GM19239 (cell line): ENCODE measurements around the gene VSIG8.

Experiments
- DNase-seq: peaks from one replicate; pipeline ENCODE4 v3.0.0; 2011; ENCODE audit warnings: low spot score; ENCODE audit not compliant: insufficient read length
- FAIRE-seq: peaks from 2 replicates; lab custom pipeline; 2011; peaks lifted over from hg19 to GRCh38; lab: Jason Lieb, UNC

Gene VSIG8

GRCh38 chr1:159884296-159884695 is 21.8 kb upstream of the VSIG8 start:
- DNase-seq = no peak
- no peak for FAIRE-seq

- DNase-seq = no peak
- no peak for FAIRE-seq
Observed at GRCh38 chr1:159883134-159883533, 20.7 kb upstream of the VSIG8 start.

GRCh38 chr1:159882527-159882862 is 20.0 kb upstream of the VSIG8 start:
- DNase-seq (no peak), FAIRE-seq (no peak)

DNA sequence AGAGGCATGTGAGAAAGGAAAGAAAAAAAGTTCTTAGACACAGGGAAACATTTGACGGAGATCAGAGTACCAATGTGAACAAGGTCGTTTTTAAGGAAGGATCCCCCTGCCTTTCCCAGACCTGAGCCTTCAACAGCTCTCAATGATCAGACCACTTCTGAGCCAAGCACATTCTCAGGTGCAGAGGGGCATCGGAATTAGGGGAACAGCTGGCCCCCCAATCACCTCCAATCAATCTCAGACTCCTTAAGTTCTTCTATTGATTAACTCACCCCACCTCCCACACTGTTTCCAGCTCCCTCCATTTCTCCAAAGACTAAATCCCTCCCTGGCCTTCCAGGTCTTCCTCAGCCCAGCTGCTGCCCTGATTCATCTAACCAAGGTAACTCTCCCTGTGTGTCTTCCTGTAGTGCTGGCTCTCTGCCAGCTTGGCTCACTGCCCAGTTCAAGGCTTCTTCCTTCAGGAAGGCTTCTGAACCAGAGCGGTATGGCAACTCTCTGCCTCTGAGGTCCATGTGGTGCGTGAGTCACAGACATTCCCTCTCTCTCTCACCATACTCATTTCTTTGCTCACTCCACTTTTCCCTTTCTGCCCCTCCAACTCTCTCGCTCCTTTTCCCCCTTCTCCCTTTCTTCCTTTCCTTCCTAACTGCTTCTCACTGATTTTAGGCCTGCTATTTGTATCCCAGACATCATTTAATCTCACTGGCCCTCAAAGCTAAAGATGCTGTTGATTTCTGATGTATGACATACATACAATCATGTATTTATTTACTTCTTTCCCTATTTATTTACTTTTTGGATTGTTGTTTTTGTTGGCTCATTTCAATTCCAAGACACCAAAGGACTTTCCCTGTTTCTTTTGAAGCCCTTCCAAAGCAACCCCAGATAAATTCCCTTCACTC is 19.4 kb upstream of the VSIG8 start:
- FAIRE-seq (no peak), DNase-seq (no peak)

DNA sequence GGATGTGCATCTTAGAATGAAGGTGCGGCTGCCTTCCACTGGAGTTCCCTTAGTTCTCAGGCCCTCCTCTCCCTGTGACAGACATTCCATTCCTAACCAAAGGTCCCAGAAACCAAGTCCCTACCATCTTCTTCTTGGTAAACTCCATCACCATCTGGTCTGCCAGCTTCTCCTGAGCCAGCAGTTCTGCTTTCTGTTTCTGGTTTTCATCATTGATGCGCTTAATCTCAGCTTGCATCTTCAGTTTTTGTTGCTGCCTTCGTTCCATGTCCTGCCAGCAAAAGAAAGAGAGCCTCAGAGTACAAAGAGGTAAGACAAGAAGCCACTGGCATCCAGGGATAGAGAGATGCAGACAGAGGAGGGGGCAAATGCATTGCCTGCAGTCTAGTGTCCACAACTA is 18.0 kb upstream of the VSIG8 start:
- DNase-seq = no peak

DNA sequence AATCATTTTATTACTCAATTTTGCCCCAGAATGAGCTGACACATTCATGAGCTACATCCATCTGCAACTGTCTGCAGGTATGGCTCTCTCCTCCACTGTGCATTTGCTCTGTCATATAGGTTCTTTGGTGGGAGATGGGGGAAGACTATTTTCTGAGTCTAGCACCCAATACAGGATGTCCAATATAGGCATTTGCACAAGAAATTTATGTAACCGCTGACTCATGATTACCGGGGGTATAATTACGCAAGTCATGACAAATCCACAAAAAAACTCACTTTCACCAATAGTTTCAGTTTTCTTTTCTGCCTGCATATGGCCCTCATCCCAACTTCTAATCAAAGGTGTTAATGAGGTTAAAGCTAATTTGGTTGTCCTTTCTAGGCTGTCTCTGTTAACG is 17.5 kb upstream of the VSIG8 start:
- FAIRE-seq (no peak), DNase-seq (no peak)

More for the DNA sequence above, 18.0 kb upstream of the VSIG8 start:
- FAIRE-seq = no peak

DNA sequence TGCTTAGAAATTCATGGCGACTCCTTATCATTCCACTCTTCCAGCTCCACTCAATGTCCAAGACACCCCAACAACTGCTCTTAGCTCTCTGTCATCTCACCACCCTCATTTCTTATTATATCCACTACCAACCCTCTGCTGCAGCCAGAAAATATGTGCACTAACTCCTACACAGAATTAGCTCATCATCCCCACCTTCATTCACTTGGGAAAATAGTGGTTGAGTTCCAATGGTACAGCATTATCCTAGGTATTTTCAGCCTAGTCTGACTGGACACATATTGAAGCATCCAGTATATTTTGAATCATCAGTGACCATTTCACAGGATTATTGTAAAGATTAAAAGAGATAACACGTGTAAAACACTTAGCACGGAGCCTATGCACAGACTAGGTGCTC is 16.7 kb upstream of the VSIG8 start:
- FAIRE-seq (no peak), DNase-seq (no peak)

GRCh38 chr1:159877695-159878444 is 15.4 kb upstream of the VSIG8 start:
- FAIRE-seq (no peak), DNase-seq (no peak)

- no peak for DNase-seq
- FAIRE-seq = no peak
Observed at GRCh38 chr1:159873530-159874143, 11.2 kb upstream of the VSIG8 start.

DNA sequence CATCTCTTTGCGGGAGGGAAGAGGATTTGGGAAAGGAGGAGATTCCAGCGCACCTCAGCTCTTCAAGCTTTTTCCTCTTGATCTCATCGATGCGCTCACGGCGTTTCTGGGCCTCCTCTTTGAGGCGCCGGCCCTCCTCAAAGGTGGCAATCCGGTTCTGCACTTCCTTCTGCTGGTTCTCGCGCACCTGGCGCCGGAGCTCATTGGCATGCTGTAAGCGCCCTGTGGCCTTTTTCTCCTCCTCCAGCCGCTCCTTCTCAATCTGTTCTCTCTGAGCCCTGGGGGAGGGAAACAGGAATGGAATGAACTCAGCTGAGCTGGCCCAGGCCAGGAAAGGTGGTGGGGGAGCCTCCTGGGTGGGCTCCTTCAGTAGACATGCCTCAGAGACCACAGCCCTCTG is 10.4 kb upstream of the VSIG8 start:
- DNase-seq (no peak), FAIRE-seq (no peak)

DNA sequence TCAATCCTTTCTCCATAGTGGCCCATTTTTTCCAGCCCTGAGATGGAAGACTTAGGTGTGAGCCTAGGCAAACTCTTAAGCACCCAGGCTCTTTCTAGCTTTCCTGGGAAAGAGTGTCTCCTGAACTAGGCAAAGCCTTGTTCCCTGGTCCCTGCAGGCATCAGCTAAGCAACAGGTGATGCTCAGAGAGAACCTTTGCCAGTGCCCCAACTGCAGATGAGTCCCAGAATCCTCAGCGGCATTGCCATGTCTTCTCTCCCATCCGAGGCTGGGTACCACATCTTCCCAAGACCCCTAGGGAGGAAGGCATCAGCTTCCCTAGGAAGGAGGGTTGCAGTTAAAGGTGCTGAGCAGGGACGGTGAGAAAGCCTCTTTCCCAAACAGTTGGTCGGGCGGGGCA is 8.2 kb upstream of the VSIG8 start:
- DNase-seq (no peak), FAIRE-seq (no peak)

DNA sequence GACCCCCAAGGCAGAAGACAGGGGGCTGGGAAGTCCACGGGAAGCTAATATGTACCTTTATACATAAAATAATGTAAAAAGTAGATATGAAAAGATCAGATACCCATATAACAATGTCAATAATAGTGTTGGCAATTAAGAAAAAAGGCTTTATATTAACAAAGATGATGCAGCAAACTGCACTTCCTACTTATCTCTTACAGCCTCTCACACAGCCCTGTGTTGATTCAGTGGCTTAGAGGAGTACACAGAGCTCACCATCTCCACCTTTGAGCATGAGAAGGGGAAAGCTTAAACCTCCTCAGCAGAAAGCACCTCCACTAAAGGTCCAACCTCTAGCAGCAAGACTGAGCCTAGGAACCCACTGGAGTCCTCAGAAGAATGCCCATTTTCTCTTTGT is 7.2 kb upstream of the VSIG8 start:
- no peak for FAIRE-seq
- no peak for DNase-seq

GRCh38 chr1:159869173-159869572 is 6.7 kb upstream of the VSIG8 start:
- DNase-seq (no peak), FAIRE-seq (no peak)

GRCh38 chr1:159868766-159869165 is 6.3 kb upstream of the VSIG8 start:
- FAIRE-seq (no peak), DNase-seq (no peak)

- no peak for DNase-seq
- no peak for FAIRE-seq
Observed at GRCh38 chr1:159867664-159868026, 5.2 kb upstream of the VSIG8 start.

- DNase-seq = no peak
- no peak for FAIRE-seq
Observed at GRCh38 chr1:159866905-159867663, 4.6 kb upstream of the VSIG8 start.

DNA sequence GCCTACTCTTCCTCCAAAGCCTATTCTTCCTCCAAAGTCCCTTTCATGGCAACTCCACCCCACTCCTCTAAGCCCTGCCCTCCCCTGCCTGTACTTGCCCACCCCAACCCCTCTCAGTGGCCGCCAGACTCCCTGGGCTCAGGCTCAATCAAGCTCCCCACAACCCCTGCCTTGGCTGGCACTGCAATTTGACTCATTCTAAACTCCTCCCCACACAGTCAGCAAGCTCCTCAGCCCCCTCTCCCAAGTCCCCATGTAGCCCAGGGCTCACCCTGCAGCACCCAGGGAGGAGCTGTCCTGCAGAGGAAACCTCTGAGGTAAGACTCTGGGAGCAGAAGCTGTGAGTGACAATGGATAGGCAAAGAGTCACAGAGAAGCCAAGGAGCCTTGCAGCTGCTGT is 3.6 kb upstream of the VSIG8 start:
- no peak for FAIRE-seq
- DNase-seq = no peak

- DNase-seq = no peak
- no peak for FAIRE-seq
Observed at GRCh38 chr1:159864262-159864661, 1.8 kb upstream of the VSIG8 start.

- FAIRE-seq = no peak
- no peak for DNase-seq
Observed at GRCh38 chr1:159862031-159862430, 426 bp downstream of the VSIG8 start.

DNA sequence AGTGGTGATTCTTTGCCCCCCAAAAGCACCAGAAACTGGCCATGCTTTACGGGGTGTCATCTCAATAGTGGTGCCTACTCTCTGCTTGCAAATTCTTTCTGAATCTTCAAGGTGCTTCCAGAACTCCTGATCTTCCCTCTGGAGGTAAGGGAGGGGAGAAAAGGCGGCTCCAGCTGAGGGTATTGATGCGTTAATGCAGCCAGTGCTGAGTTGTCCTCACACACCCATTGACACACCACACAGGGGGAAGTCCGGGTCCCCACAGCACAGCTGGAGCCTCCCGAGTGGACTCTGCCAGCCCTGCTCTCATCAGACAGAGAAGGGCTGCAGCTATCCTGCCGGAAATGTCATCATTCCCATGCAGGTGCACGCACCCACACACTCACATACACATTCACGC is 1.2 kb downstream of the VSIG8 start:
- FAIRE-seq (no peak), DNase-seq (no peak)

DNA sequence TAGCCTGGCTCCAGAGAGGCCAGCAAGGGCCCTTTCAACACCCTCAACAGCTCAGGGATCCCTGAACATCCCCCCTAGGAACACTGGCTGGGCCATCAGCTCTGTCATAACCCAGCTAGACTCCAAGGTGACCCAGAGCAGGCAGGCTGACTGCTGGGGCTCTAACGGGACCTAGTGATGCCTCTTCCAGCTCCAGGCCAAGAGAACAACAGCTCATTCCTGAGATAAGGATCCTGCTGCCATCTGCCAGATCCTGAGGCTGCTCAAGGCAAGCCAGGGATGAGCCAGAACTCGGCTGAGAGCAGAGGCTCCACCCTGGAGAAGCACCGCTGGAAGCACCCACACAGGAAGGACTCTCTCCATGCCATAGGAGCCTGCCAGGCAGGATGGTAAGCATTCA is 2.0 kb downstream of the VSIG8 start:
- DNase-seq (no peak), FAIRE-seq (no peak)
